ENCODE measurements around the gene LAMB1.
A peak's percentile ranks its signal among the peaks of the same experiment; 100 is the strongest.
"Not testable (repeated sequence)": the region's sequence is repeated elsewhere in the genome, so short reads cannot be mapped to it uniquely, and the experiment has no call there.

The LAMB1 gene

GRCh38 chr7:108002726-108003598, at the start of gene LAMB1:
Gene LAMB1 (minus strand): TSS chr7:108003161. CDS start chr7:108002885, 276 bp downstream.
- Mint-ChIP-seq H3K36me3 (peaks cover 0 to 6% of the 10 kb centered on the region in 2 donors), H3K27me3 (peaks cover 52 to 72% of the 10 kb centered on the region in 2 donors), H3K4me3 (peak within 1 kb of the TSS; percentile 83 to 84), H3K27ac (peak within 1 kb of the TSS; percentile 42), H3K9me3 (no peaks in the 10 kb centered on the region), H3K4me1 (peaks cover 14 to 24% of the 10 kb centered on the region in 2 donors)
- DNase-seq (no peak), ATAC-seq (replicated peaks) (peak; percentile 38 to 55)

GRCh38 chr7:108051454-108051853, 48.5 kb upstream of the LAMB1 start:
- H3K4me1 Mint-ChIP-seq, result peaks cover 2 to 7% of the 10 kb centered on the region in 2 donors
- ATAC-seq (replicated peaks), result no peak
- no peaks in the 10 kb centered on the region for H3K36me3 Mint-ChIP-seq
- no peak overlapping the region for H3K4me3 Mint-ChIP-seq
- H3K27me3 Mint-ChIP-seq, result no peaks in the 10 kb centered on the region
- DNase-seq, result no peak
- no peaks in the 10 kb centered on the region for H3K9me3 Mint-ChIP-seq
- H3K27ac Mint-ChIP-seq, result no peak overlapping the region

- no peaks in the 10 kb centered on the region for H3K9me3 Mint-ChIP-seq
- no peak overlapping the region for H3K27ac Mint-ChIP-seq
- ATAC-seq (replicated peaks) (no peak), DNase-seq (no peak)
- no peaks in the 10 kb centered on the region for H3K36me3 Mint-ChIP-seq
- no peak overlapping the region for H3K4me3 Mint-ChIP-seq
- H3K27me3 Mint-ChIP-seq, result no peaks in the 10 kb centered on the region
- H3K4me1 Mint-ChIP-seq, result peaks cover 2 to 7% of the 10 kb centered on the region in 2 donors
Observed at GRCh38 chr7:108049962-108050361, 47.0 kb upstream of the LAMB1 start.

GRCh38 chr7:108048422-108048821, 45.5 kb upstream of the LAMB1 start:
- no peak for DNase-seq
- peaks cover 0 to 5% of the 10 kb centered on the region in 2 donors for H3K27me3 Mint-ChIP-seq
- H3K36me3 Mint-ChIP-seq, result no peaks in the 10 kb centered on the region
- H3K4me3 Mint-ChIP-seq, result peak overlapping the region in 1 of 2 donors; percentile 76
- no peak overlapping the region for H3K27ac Mint-ChIP-seq
- no peaks in the 10 kb centered on the region for H3K9me3 Mint-ChIP-seq
- peaks cover 2 to 7% of the 10 kb centered on the region in 2 donors for H3K4me1 Mint-ChIP-seq
- ATAC-seq (replicated peaks), result no peak

- Mint-ChIP-seq H3K36me3 (no peaks in the 10 kb centered on the region), H3K4me3 (no peak overlapping the region), H3K4me1 (peaks cover 2 to 7% of the 10 kb centered on the region in 2 donors), H3K27me3 (peaks cover 0 to 5% of the 10 kb centered on the region in 2 donors), H3K27ac (no peak overlapping the region), H3K9me3 (no peaks in the 10 kb centered on the region)
- ATAC-seq (replicated peaks), result no peak
- DNase-seq, result no peak
Observed at GRCh38 chr7:108046952-108047506, 44.1 kb upstream of the LAMB1 start.

- Mint-ChIP-seq H3K27me3 (peaks cover 5% of the 10 kb centered on the region in 2 donors), H3K36me3 (no peaks in the 10 kb centered on the region), H3K27ac (no peak overlapping the region), H3K4me3 (no peak overlapping the region), H3K9me3 (no peaks in the 10 kb centered on the region), H3K4me1 (peaks cover 2 to 7% of the 10 kb centered on the region in 2 donors)
- ATAC-seq (replicated peaks) (no peak), DNase-seq (no peak)
Observed at GRCh38 chr7:108045669-108046068, 42.7 kb upstream of the LAMB1 start.

GRCh38 chr7:108045154-108045553, 42.2 kb upstream of the LAMB1 start:
- Mint-ChIP-seq H3K4me3 (no peak overlapping the region), H3K9me3 (no peaks in the 10 kb centered on the region), H3K4me1 (peaks cover 2 to 7% of the 10 kb centered on the region in 2 donors), H3K27me3 (peaks cover 5 to 10% of the 10 kb centered on the region in 2 donors), H3K27ac (no peak overlapping the region), H3K36me3 (no peaks in the 10 kb centered on the region)
- DNase-seq (no peak), ATAC-seq (replicated peaks) (no peak)

- ATAC-seq (replicated peaks) (no peak), DNase-seq (no peak)
- Mint-ChIP-seq H3K27ac (no peak overlapping the region), H3K4me3 (no peak overlapping the region), H3K9me3 (no peaks in the 10 kb centered on the region), H3K4me1 (peaks cover 2 to 7% of the 10 kb centered on the region in 2 donors), H3K27me3 (peaks cover 5 to 15% of the 10 kb centered on the region in 2 donors), H3K36me3 (no peaks in the 10 kb centered on the region)
Observed at GRCh38 chr7:108044345-108044744, 41.4 kb upstream of the LAMB1 start.

- H3K27ac Mint-ChIP-seq, result no peak overlapping the region
- no peaks in the 10 kb centered on the region for H3K9me3 Mint-ChIP-seq
- ATAC-seq (replicated peaks) (no peak), DNase-seq (no peak)
- no peaks in the 10 kb centered on the region for H3K36me3 Mint-ChIP-seq
- H3K4me1 Mint-ChIP-seq, result no peaks in the 10 kb centered on the region
- peaks cover 0 to 15% of the 10 kb centered on the region in 2 donors for H3K27me3 Mint-ChIP-seq
- no peak overlapping the region for H3K4me3 Mint-ChIP-seq
Observed at GRCh38 chr7:108038986-108039385, 36.0 kb upstream of the LAMB1 start.

GRCh38 chr7:108037741-108038140, 34.8 kb upstream of the LAMB1 start:
- H3K9me3 Mint-ChIP-seq, result no peaks in the 10 kb centered on the region
- peaks cover 0 to 15% of the 10 kb centered on the region in 2 donors for H3K27me3 Mint-ChIP-seq
- H3K36me3 Mint-ChIP-seq, result no peaks in the 10 kb centered on the region
- H3K4me3 Mint-ChIP-seq, result no peak overlapping the region
- DNase-seq (no peak), ATAC-seq (replicated peaks) (no peak)
- no peak overlapping the region for H3K27ac Mint-ChIP-seq
- H3K4me1 Mint-ChIP-seq, result no peaks in the 10 kb centered on the region

- Mint-ChIP-seq H3K4me1 (no peaks in the 10 kb centered on the region), H3K27ac (no peak overlapping the region), H3K4me3 (no peak overlapping the region), H3K9me3 (no peaks in the 10 kb centered on the region), H3K36me3 (no peaks in the 10 kb centered on the region), H3K27me3 (peaks cover 0 to 15% of the 10 kb centered on the region in 2 donors)
- ATAC-seq (replicated peaks) (no peak), DNase-seq (no peak)
Observed at GRCh38 chr7:108037140-108037539, 34.2 kb upstream of the LAMB1 start.

- no peak overlapping the region for H3K4me3 Mint-ChIP-seq
- peaks cover 3 to 9% of the 10 kb centered on the region in 2 donors for H3K4me1 Mint-ChIP-seq
- no peaks in the 10 kb centered on the region for H3K36me3 Mint-ChIP-seq
- no peaks in the 10 kb centered on the region for H3K9me3 Mint-ChIP-seq
- no peak for DNase-seq
- no peak for ATAC-seq (replicated peaks)
- H3K27me3 Mint-ChIP-seq, result peaks cover 2 to 3% of the 10 kb centered on the region in 2 donors
- H3K27ac Mint-ChIP-seq, result no peak overlapping the region
Observed at GRCh38 chr7:108034586-108034985, 31.6 kb upstream of the LAMB1 start.

- ATAC-seq (replicated peaks), result no peak
- H3K4me3 Mint-ChIP-seq, result no peak overlapping the region
Observed at GRCh38 chr7:108033776-108034497, 31.0 kb upstream of the LAMB1 start.

GRCh38 chr7:108033309-108033708, 30.3 kb upstream of the LAMB1 start:
- Mint-ChIP-seq H3K4me1 (peaks cover 5 to 13% of the 10 kb centered on the region in 2 donors), H3K27me3 (peaks cover 7 to 11% of the 10 kb centered on the region in 2 donors)
- not testable (repeated sequence) for H3K36me3 Mint-ChIP-seq; ATAC-seq (replicated peaks); H3K4me3 Mint-ChIP-seq; DNase-seq; H3K9me3 Mint-ChIP-seq; H3K27ac Mint-ChIP-seq

More at GRCh38 chr7:108033776-108034497, 31.0 kb upstream of the LAMB1 start:
- no peak for DNase-seq
- H3K36me3 Mint-ChIP-seq, result no peaks in the 10 kb centered on the region
- H3K9me3 Mint-ChIP-seq, result peaks cover 0 to 1% of the 10 kb centered on the region in 2 donors
- peaks cover 5 to 13% of the 10 kb centered on the region in 2 donors for H3K4me1 Mint-ChIP-seq
- no peak overlapping the region for H3K27ac Mint-ChIP-seq
- H3K27me3 Mint-ChIP-seq, result peaks cover 7 to 8% of the 10 kb centered on the region in 2 donors
